HG03460 (cell line): ENCODE data around the gene BTBD6.
"Not testable (repeated sequence)": the region's sequence is repeated elsewhere in the genome, so short reads cannot be mapped to it uniquely, and the experiment has no call there.

Source experiments
- ATAC-seq: cut with Tn5 transposase; IDR thresholded peaks from one replicate; pipeline ENCODE4 v1.9.1; 2021; ENCODE audit not compliant: unreplicated experiment

Gene BTBD6

DNA sequence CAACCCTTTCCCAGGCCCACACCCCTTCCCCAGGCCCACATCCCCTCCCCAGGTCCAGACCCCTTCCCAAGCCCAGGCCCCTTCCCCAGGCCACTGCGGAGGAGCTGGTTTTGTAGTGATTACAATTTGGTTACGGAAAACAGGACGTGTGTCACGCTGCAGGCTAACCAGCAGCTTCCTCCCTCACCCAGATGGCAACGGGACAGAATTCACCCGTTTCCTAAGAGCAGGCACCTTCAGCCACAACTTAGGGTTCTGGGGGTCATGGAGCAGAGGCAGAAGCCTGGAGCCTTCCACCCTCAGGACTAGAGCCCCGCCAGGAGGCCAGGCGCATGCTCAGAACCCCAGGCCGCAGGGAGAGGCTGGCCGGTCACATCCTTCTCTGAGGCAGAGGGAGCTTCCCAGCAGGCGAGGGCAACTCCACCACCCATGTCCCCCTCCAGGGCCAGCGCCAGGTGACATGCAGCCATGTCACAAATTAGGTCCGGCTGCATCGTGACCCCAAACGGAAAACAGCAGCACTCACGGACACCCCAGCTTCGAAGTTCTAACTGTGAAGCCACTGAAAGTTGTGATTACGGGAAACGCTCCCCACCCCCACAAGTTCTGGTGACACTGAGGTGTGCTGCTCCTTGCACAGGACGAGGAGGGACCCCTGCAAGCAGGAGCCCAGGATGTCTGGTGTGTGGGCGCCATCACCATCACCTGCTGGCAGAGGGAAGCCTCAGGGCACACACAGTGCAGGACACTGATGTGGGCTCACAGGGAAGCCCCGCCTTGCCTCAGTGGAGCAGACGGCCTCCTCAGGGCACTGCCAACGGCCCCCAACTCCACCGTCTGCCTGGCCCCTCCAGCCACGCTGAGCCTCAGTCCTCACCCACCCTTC lies 44.7 kb downstream of the BTBD6 start:
- peak; percentile 20 for ATAC-seq

DNA sequence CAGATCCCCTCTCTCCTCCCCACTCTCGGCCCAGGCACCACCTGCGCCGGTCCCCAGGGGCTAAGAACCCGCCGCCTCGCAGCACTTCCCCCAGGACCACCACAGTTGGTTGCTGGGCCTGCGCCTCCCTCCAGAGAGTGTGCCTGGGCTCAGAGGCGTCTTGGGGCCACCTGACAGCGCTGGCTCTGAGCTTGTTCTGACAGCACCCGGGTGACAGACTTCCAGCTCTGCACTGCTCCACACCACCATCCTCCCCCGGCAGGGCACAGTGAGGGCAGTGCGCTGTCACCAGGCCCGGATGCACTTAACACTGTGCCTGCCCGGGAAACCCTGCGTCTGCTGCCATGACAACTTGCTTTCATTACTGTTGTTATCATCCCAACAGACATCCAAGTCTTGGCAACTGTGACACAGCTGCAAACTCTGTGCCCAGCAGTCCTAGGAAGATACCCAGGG lies 45.8 kb downstream of the BTBD6 start:
- peak; percentile 41 for ATAC-seq

DNA sequence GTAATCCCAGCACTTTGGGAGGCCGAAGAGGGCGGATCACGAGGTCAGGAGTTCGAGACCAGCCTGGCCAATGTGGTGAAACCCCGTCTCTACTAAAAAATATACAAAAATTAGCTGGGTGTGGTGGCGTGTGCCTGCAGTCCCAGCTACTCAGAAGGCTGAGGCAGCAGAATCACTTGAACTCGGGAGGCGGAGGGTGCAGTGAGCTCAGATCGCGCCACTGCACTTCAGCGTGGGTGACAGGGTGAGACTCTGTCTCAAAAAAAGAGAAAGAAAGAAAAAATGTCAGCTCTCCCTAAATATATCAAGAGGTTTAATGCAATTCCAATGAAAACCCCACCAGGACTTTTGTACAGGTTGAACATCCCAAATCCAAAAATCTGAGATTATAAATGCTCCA lies 49.0 kb downstream of the BTBD6 start:
- ATAC-seq, result not testable (repeated sequence)

DNA sequence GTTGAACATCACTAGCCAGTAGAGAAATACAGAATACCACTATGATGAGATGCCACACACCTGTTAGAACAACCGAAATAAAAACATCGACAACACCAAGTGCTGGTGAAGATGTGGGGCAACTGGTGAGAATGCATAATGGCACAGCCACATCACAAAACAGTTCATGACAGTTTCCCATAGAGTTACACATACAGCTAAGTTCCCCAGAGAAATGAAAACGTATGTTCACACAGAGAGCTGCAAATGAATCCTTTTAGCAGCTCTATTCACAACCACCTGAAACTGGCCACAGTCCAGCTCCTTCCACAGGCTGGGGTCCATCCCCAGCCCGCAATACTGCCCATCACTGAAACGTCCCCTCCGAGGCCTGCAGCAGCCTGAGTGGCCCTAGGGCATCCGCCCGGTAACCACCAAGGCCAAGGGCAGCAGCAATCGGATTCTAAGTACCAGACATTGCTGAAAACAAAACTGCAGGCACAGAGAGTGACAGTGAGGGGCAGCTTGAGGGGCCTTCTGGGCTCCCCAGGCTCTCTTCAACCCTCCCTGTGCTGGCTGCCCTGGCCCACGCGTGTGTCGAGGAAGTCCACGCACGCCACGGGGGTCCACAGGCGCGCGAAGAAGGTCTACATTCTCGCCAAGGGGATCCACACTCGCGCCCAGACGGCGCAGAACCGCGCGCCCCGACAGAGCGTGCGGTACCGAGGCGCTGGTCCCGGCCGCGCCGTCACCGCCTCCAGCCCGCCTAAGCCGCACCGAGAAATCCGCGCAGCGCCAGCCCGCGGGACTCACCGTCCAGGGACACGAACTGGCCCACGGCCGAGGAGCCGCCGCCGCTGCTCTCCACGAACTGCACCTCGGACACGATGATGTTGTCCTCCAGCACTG lies 51.6 kb downstream of the BTBD6 start:
- peak; percentile 15 for ATAC-seq
